GM12865 (cell line): ENCODE data around the gene APCDD1L.

Experiments used
- DNase-seq: peaks from one replicate; pipeline ENCODE4 v3.0.0; 2010; ENCODE audit warnings: low read depth
- H3K4me3 ChIP-seq: 2 replicates; pipeline ENCODE4 v1.5.1; 2011; ENCODE audit warnings: mild to moderate bottlenecking, low read depth, low read length, control low read depth
- TF ChIP-seq, protein P1 (sequence below): IDR thresholded peaks from 2 replicates; pipeline ENCODE4 v1.5.1; 2011; ENCODE audit warnings: low read length, control low read depth, low read depth, inconsistent platforms; ENCODE audit not compliant: insufficient read depth; ENCODE audit errors: missing control alignments

Gene APCDD1L

GRCh38 chr20:58470336-58471192 is 44.6 kb downstream of the APCDD1L start:
- TF ChIP-seq, protein P1, sequence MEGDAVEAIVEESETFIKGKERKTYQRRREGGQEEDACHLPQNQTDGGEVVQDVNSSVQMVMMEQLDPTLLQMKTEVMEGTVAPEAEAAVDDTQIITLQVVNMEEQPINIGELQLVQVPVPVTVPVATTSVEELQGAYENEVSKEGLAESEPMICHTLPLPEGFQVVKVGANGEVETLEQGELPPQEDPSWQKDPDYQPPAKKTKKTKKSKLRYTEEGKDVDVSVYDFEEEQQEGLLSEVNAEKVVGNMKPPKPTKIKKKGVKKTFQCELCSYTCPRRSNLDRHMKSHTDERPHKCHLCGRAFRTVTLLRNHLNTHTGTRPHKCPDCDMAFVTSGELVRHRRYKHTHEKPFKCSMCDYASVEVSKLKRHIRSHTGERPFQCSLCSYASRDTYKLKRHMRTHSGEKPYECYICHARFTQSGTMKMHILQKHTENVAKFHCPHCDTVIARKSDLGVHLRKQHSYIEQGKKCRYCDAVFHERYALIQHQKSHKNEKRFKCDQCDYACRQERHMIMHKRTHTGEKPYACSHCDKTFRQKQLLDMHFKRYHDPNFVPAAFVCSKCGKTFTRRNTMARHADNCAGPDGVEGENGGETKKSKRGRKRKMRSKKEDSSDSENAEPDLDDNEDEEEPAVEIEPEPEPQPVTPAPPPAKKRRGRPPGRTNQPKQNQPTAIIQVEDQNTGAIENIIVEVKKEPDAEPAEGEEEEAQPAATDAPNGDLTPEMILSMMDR, result no peak
- H3K4me3 ChIP-seq, result no peak overlapping the region
- DNase-seq, result no peak

DNA sequence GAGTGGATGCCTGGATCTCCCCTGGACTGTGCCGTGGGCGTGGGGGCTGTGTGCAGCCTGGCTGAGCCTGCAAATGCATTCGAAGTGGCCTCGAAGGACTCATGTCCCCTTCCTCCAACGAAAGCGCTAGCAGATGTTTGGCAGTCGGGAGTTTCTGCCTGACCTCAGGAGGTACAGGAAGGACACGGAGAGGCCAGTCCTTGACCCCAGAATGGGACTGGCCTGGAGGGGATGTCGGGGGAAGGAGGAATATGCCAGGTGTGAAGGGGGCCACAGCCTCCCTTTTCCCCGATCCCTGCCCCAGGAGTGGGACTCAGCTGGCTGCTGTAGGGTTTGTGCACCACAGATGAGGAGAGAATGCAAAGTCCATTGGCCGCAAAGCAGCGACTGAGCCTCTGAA is 45.6 kb downstream of the APCDD1L start:
- no peak for DNase-seq
- TF ChIP-seq, protein P1, result no peak

DNA sequence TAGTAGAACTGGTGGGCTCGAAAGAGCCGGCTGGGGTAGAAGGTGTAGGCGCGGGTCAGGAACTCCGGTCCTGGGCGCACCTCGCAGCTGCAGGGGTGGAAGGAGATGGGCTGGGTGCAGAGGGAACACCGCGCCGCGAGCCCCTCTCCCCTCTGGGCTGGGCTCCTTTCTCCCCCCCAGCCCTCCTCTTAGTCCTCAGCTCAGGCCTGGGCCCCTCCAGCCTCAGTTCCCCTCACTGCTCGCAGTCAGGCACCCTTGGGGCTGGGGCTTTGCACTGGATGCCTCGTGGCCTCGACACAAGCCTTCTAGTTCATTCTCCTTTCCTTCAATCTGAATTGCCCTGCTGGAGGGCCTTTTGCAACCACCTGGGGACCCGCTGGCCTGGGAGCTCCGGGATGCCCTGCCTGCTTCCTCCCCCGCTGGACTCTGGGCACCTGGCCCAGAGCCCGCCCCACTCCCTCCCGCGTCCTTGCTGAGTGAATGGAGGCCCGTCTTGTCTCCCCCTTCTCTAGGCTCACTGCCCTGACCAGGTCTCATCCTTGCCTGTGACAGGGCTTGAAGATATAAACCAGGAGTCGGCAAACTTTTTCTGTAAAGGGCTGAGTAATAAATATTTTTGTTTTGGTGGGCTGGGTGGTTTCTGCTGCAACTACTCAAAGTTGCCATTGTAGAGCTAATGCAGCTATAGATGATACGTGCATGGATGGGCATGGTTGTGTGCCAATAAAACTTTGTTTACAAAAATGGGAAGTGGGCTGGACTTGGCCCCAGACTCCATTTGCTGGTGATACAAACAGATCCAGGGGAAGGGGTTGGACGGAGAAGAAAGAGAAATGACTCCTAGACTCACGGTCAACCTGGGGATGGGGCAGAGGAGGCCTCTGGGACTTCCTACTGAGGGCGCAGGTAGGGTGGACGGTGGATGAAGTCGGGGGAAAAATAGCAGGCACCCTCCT is 47.3 kb downstream of the APCDD1L start:
- DNase-seq, result no peak
- no peak overlapping the region for H3K4me3 ChIP-seq
- TF ChIP-seq, protein P1, result no peak

More for the DNA sequence above, 45.6 kb downstream of the APCDD1L start:
- no peak overlapping the region for H3K4me3 ChIP-seq

GRCh38 chr20:58466729-58467571 is 48.2 kb downstream of the APCDD1L start:
- TF ChIP-seq, protein P1, result no peak
- no peak overlapping the region for H3K4me3 ChIP-seq
- DNase-seq, result no peak

- TF ChIP-seq, protein P1, result no peak
- H3K4me3 ChIP-seq, result no peak overlapping the region
- no peak for DNase-seq
These were observed 49.0 kb downstream of the APCDD1L start for GRCh38 chr20:58466095-58466708.

GRCh38 chr20:58464838-58465237 is 50.4 kb downstream of the APCDD1L start:
- DNase-seq, result no peak
- TF ChIP-seq, protein P1, result no peak
- no peak overlapping the region for H3K4me3 ChIP-seq
